Kidney (tissue), 14 donors: Measurements from ENCODE around the gene ASTL. TPM values are rescaled to one million over a fixed set of nuclear protein-coding genes. Genes with fewer than 3 reads are reported as not detected.
A peak's percentile ranks its signal among the peaks of the same experiment; 100 is the strongest.

Source experiments
- DNase-seq, 5 donors: peaks; one replicate each; pipeline ENCODE4 v3.0.0-alpha.2; 2013 to 2020
- FAIRE-seq: peaks from 2 replicates; lab custom pipeline; 2012; peaks lifted over from hg19 to GRCh38; lab: Jason Lieb, UNC
- H3K27ac ChIP-seq, 2 donors: one replicate each; pipeline ENCODE4 v1.7.0; 2013; ENCODE audit warnings: low read depth in 2 of 2, low read length in 2 of 2, inconsistent platforms in 1 of 2
- H3K27me3 ChIP-seq: one replicate; pipeline ENCODE4 v1.7.1; 2013; ENCODE audit warnings: low read length, inconsistent platforms; ENCODE audit not compliant: control insufficient read depth, insufficient read depth
- H3K36me3 ChIP-seq, 3 donors: one replicate each; pipeline versions ENCODE4 v1.7.0 to v1.7.1; 2013; ENCODE audit warnings: low read length in 3 of 3, control low read depth in 1 of 3, inconsistent platforms in 1 of 3; ENCODE audit not compliant: insufficient read depth in 3 of 3, control insufficient read depth in 2 of 3
- H3K4me1 ChIP-seq, 3 donors: one replicate each; pipeline versions ENCODE4 v1.7.0 to v1.7.1; 2013; ENCODE audit warnings: low read length in 3 of 3, inconsistent platforms in 1 of 3, low read depth in 1 of 3; ENCODE audit not compliant: control insufficient read depth in 2 of 3, insufficient read depth in 2 of 3
- H3K4me3 ChIP-seq, 3 donors: one replicate each; pipeline versions ENCODE4 v1.7.0 to v1.8.1; 2013; ENCODE audit warnings: low read length in 3 of 3, control low read depth in 1 of 3, inconsistent platforms in 1 of 3
- H3K9ac ChIP-seq, 3 donors: one replicate each; pipeline versions ENCODE4 v1.7.0 to v1.7.1; 2013; ENCODE audit warnings: low read length in 3 of 3, control low read depth in 1 of 3, inconsistent platforms in 1 of 3
- H3K9me3 ChIP-seq, 3 donors: one replicate each; pipeline versions ENCODE4 v1.7.0 to v1.7.1; 2013; ENCODE audit warnings: low read length in 3 of 3, control low read depth in 1 of 3, inconsistent platforms in 1 of 3; ENCODE audit not compliant: control insufficient read depth in 2 of 3, insufficient read depth in 1 of 3
- CTCF ChIP-seq: IDR thresholded peaks from 3 replicates; pipeline ENCODE4 v1.5.1; 2012; ENCODE audit warnings: mild to moderate bottlenecking, moderate library complexity, borderline replicate concordance; ENCODE audit not compliant: insufficient read depth; ENCODE audit errors: extremely low read depth
- intact Hi-C: fragments of 100-400 bp; cut with DNase I; formaldehyde crosslinking; loops from one replicate; pipeline ENCODE4 v1.11.1; 2022
- polyA plus RNA-seq: library from polyadenylated mRNA; stranded (reverse); fragments of 350-450 nt; fragmentation: Illumina TruSeq; extraction: RNeasy Lipid Tissue Mini Kit (QIAGEN cat#74804); gene quantifications from one replicate; pipeline ENCODE4 v1.2.3, GENCODE V29; 2014; ENCODE audit warnings: low read depth, low replicate concordance; ENCODE audit not compliant: insufficient read depth
- total RNA-seq: library from RNA; stranded (reverse); fragmentation: NEBNext Ultra II Directional; extraction: Animal tissue kit (Norgen Biotek cat#: 25700); gene quantifications from one replicate; pipeline ENCODE4 v1.2.1, GENCODE V29; 2021
- donor health status: control.
- donor health status: control.
- donor health status: control.
- donor health status: control.
- donor health status: control.
- donor health status: DM: yes; HTN: yes; CAD: no.
- donor health status: Normal renal cell carcinoma (clear cell type).

The ASTL gene
- total and polyA plus RNA-seq, 2 donors from 2014 or later, result not detected

GRCh38 chr2:96124406-96125265 lies 13.7 kb downstream of the ASTL start:
- no peak overlapping the region for H3K27ac ChIP-seq
- no peak for TF ChIP-seq CTCF
- H3K4me3 ChIP-seq, result no peak overlapping the region
- no peaks in the 10 kb centered on the region for H3K9me3 ChIP-seq
- H3K9ac ChIP-seq, result no peak overlapping the region
- no peaks in the 10 kb centered on the region for H3K4me1 ChIP-seq
- no peaks in the 10 kb centered on the region for H3K36me3 ChIP-seq
- peak in 1 of 5 donors; percentile 69 for DNase-seq
- intact Hi-C loops, result no loop called here
- no peaks in the 10 kb centered on the region for H3K27me3 ChIP-seq
- FAIRE-seq, result no peak

GRCh38 chr2:96123936-96124335 lies 14.4 kb downstream of the ASTL start:
- Histone ChIP-seq H3K4me1 (no peaks in the 10 kb centered on the region), H3K9ac (no peak overlapping the region), H3K36me3 (no peaks in the 10 kb centered on the region), H3K4me3 (no peak overlapping the region), H3K27me3 (no peaks in the 10 kb centered on the region), H3K9me3 (no peaks in the 10 kb centered on the region), H3K27ac (no peak overlapping the region)
- FAIRE-seq (no peak), DNase-seq (peak in 1 of 5 donors; percentile 69)
- intact Hi-C loops, result no loop called here
- no peak for TF ChIP-seq CTCF

GRCh38 chr2:96123290-96123689 lies 15.0 kb downstream of the ASTL start:
- intact Hi-C loops, result no loop called here
- Histone ChIP-seq H3K4me3 (no peak overlapping the region), H3K9me3 (no peaks in the 10 kb centered on the region), H3K27ac (no peak overlapping the region), H3K4me1 (no peaks in the 10 kb centered on the region), H3K9ac (no peak overlapping the region), H3K36me3 (no peaks in the 10 kb centered on the region), H3K27me3 (no peaks in the 10 kb centered on the region)
- no peak for TF ChIP-seq CTCF
- FAIRE-seq, result no peak
- DNase-seq, result no peak
